ENCODE data around the gene RAMP1.

DNA sequence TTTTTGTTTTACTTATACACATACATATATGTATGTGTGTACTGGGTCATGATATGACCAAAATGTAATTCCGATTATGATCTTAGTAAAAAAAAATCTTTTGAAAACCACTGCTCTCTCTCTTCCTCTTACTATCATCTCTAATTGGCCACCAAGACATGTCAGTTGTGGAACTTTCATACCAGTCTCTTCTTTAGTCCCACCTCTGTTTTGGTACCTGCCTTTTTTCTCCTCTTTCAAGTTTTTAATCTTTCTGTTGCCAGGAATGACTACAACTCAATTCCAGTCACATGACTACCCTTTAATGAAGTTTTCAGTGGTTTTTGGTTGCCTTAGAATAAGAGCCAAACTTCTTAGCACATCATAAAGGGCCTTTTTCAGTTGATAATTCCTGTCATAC is 43.8 kb upstream of the RAMP1 start:
- TF ChIP-seq, protein P1, sequence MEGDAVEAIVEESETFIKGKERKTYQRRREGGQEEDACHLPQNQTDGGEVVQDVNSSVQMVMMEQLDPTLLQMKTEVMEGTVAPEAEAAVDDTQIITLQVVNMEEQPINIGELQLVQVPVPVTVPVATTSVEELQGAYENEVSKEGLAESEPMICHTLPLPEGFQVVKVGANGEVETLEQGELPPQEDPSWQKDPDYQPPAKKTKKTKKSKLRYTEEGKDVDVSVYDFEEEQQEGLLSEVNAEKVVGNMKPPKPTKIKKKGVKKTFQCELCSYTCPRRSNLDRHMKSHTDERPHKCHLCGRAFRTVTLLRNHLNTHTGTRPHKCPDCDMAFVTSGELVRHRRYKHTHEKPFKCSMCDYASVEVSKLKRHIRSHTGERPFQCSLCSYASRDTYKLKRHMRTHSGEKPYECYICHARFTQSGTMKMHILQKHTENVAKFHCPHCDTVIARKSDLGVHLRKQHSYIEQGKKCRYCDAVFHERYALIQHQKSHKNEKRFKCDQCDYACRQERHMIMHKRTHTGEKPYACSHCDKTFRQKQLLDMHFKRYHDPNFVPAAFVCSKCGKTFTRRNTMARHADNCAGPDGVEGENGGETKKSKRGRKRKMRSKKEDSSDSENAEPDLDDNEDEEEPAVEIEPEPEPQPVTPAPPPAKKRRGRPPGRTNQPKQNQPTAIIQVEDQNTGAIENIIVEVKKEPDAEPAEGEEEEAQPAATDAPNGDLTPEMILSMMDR (IDR thresholded peaks at IDR 0.05) = no peak
- no peak for TF ChIP-seq POLR2A (IDR thresholded peaks at IDR 0.05)
